Dermis microvascular lymphatic vessel endothelial cell (primary cell): ENCODE data around the gene ARL17B. TPM values are rescaled to one million over a fixed set of nuclear protein-coding genes. Genes with fewer than 3 reads are reported as not detected.
A peak's percentile ranks its signal among the peaks of the same experiment; 100 is the strongest.
"Not testable (repeated sequence)": the region's sequence is repeated elsewhere in the genome, so short reads cannot be mapped to it uniquely, and the experiment has no call there.

Experiments used
- DNase-seq, 2 donors: peaks; one replicate each; pipeline versions ENCODE4 v3.0.0 to v3.0.0-alpha.2; 2010; ENCODE audit warnings: low read depth in 2 of 2
- total RNA-seq: library from RNA; depleted of rRNA; stranded (reverse); fragments of >200 nt; gene quantifications from 2 replicates; pipeline ENCODE4 v1.2.1, GENCODE V29; 2014

The ARL17B gene
- total RNA-seq, 1 donor from 2014 or later: 1.3 TPM

GRCh38 chr17:46252804-46253203, 108.8 kb downstream of the ARL17B start:
- DNase-seq: not testable (repeated sequence)

GRCh38 chr17:46249153-46249552, 112.4 kb downstream of the ARL17B start:
- not testable (repeated sequence) for DNase-seq

GRCh38 chr17:46244949-46245768, 116.4 kb downstream of the ARL17B start:
- not testable (repeated sequence) for DNase-seq

- DNase-seq: not testable (repeated sequence)
These were observed 117.1 kb downstream of the ARL17B start for GRCh38 chr17:46244339-46244913.

GRCh38 chr17:46243928-46244327, 117.6 kb downstream of the ARL17B start:
- not testable (repeated sequence) for DNase-seq

GRCh38 chr17:46243505-46243904, 118.1 kb downstream of the ARL17B start:
- not testable (repeated sequence) for DNase-seq

- not testable (repeated sequence) for DNase-seq
These were observed 130.2 kb downstream of the ARL17B start for GRCh38 chr17:46231359-46231758.

GRCh38 chr17:46225274-46225794, 136.2 kb downstream of the ARL17B start:
- peak; percentile 56 to 74 for DNase-seq

GRCh38 chr17:46224864-46225263, 136.7 kb downstream of the ARL17B start:
- not testable (repeated sequence) for DNase-seq

Other genes with a start within 250 kb of the ARL17B start
- gene KANSL1, start 168.3 kb downstream of the ARL17B start, total RNA-seq: 41.0 and 56.0 TPM in 2 replicates
- gene LRRC37A, start 66.6 kb downstream of the ARL17B start, total RNA-seq: 0.51 and 1.7 TPM in 2 replicates
- gene LRRC37A2, start 150.7 kb upstream of the ARL17B start, total RNA-seq: 1.8 and 2.1 TPM in 2 replicates
- gene ARL17A, start 217.9 kb upstream of the ARL17B start, total RNA-seq: 1.9 and 2.1 TPM in 2 replicates
- gene NSF, start 228.9 kb upstream of the ARL17B start, total RNA-seq: 35.3 and 41.3 TPM in 2 replicates